Body of pancreas (tissue), 4 donors: ENCODE data around the gene CTDSPL.

Source experiments
- CTCF ChIP-seq, 7 experiments: fragments of 450-650 bp in 4 of 7; fragments of 200-600 bp in 3 of 7; sonication (generic) in 3 of 7; IDR thresholded peaks; one replicate each; pipeline ENCODE4 v1.5.1; 2016 to 2019; ENCODE audit warnings: antibody characterized with exemption in 7 of 7
- POLR2A ChIP-seq, 3 donors: fragments of 450-650 bp; IDR thresholded peaks; one replicate each; pipeline ENCODE4 v1.6.1; 2016; ENCODE audit warnings: antibody characterized with exemption in 3 of 3, mild to moderate bottlenecking in 2 of 3

GRCh38 chr3:37897763-37898162 is 36.1 kb downstream of the CTDSPL start:
- no peak for TF ChIP-seq CTCF (IDR thresholded peaks at IDR 0.05)
- no peak for TF ChIP-seq POLR2A (IDR thresholded peaks at IDR 0.05)
